Parathyroid adenoma (tissue), 2 donors: Measurements from ENCODE around the gene SFXN1.
A peak's percentile ranks its signal among the peaks of the same experiment; 100 is the strongest.

Experiments used
- H2AFZ ChIP-seq: fragments of 300-600 bp; sonication (generic); one replicate; pipeline ENCODE4 v1.7.0; 2017; ENCODE audit warnings: antibody characterized with exemption, mild to moderate bottlenecking
- H3K27ac ChIP-seq: fragments of 300-600 bp; sonication (generic); one replicate; pipeline ENCODE4 v1.7.0; 2017
- H3K27me3 ChIP-seq: fragments of 300-600 bp; sonication (generic); one replicate; pipeline ENCODE4 v1.7.0; 2017; ENCODE audit warnings: low read length; ENCODE audit not compliant: control insufficient read depth, insufficient read depth
- H3K36me3 ChIP-seq: fragments of 300-600 bp; sonication (generic); one replicate; pipeline ENCODE4 v1.7.0; 2017; ENCODE audit warnings: low read length; ENCODE audit not compliant: control insufficient read depth, insufficient read depth
- H3K4me1 ChIP-seq: fragments of 300-600 bp; sonication (generic); one replicate; pipeline ENCODE4 v1.7.0; 2017; ENCODE audit warnings: control low read depth
- H3K4me2 ChIP-seq: fragments of 300-600 bp; sonication (generic); one replicate; pipeline ENCODE4 v1.7.0; 2017; ENCODE audit warnings: low read length
- H3K4me3 ChIP-seq: fragments of 300-600 bp; sonication (generic); one replicate; pipeline ENCODE4 v1.7.0; 2017; ENCODE audit warnings: low read depth, low read length
- H3K79me2 ChIP-seq: fragments of 300-600 bp; sonication (generic); one replicate; pipeline ENCODE4 v1.7.0; 2017; ENCODE audit warnings: control low read depth
- H3K9ac ChIP-seq: fragments of 300-600 bp; sonication (generic); one replicate; pipeline ENCODE4 v1.7.0; 2017; ENCODE audit warnings: mild to moderate bottlenecking
- H3K9me3 ChIP-seq: fragments of 300-600 bp; sonication (generic); one replicate; pipeline ENCODE4 v1.7.0; 2017; ENCODE audit warnings: low read length; ENCODE audit not compliant: control insufficient read depth
- CTCF ChIP-seq: fragments of 300-600 bp; sonication (generic); IDR thresholded peaks from one replicate; pipeline ENCODE4 v1.7.0; 2017; ENCODE audit warnings: antibody characterized with exemption, mild to moderate bottlenecking
- donor health status: primary hyperparathyroidism.

SFXN1 gene

GRCh38 chr5:175472378-175472777 is 6.0 kb upstream of the SFXN1 start:
- H3K79me2 ChIP-seq = no peaks in the 10 kb centered on the region
- H3K36me3 ChIP-seq = no peaks in the 10 kb centered on the region
- H3K27ac ChIP-seq = no peak overlapping the region
- H3K9me3 ChIP-seq = no peaks in the 10 kb centered on the region
- H3K9ac ChIP-seq = no peak overlapping the region
- H3K4me1 ChIP-seq = no peaks in the 10 kb centered on the region
- no peak overlapping the region for H3K4me2 ChIP-seq
- H3K27me3 ChIP-seq = no peaks in the 10 kb centered on the region
- no peak overlapping the region for H3K4me3 ChIP-seq
- TF ChIP-seq CTCF = no peak
- no peak overlapping the region for H2AFZ ChIP-seq

- no peaks in the 10 kb centered on the region for H3K36me3 ChIP-seq
- H3K27me3 ChIP-seq = no peaks in the 10 kb centered on the region
- H3K9me3 ChIP-seq = no peaks in the 10 kb centered on the region
- H2AFZ ChIP-seq = no peak overlapping the region
- no peak overlapping the region for H3K4me2 ChIP-seq
- H3K79me2 ChIP-seq = peaks cover 14% of the 10 kb centered on the region
- TF ChIP-seq CTCF = no peak
- H3K27ac ChIP-seq = no peak overlapping the region
- no peak overlapping the region for H3K4me3 ChIP-seq
- no peak overlapping the region for H3K9ac ChIP-seq
- peaks cover 6% of the 10 kb centered on the region for H3K4me1 ChIP-seq
Observed at GRCh38 chr5:175475248-175475647, 3.1 kb upstream of the SFXN1 start.

- no peak overlapping the region for H3K4me2 ChIP-seq
- no peaks in the 10 kb centered on the region for H3K27me3 ChIP-seq
- H3K27ac ChIP-seq = no peak overlapping the region
- no peak overlapping the region for H3K4me3 ChIP-seq
- peaks cover 6% of the 10 kb centered on the region for H3K4me1 ChIP-seq
- H3K9ac ChIP-seq = no peak overlapping the region
- H3K9me3 ChIP-seq = no peaks in the 10 kb centered on the region
- TF ChIP-seq CTCF = no peak
- H3K79me2 ChIP-seq = peaks cover 33% of the 10 kb centered on the region
- H2AFZ ChIP-seq = no peak overlapping the region
- no peaks in the 10 kb centered on the region for H3K36me3 ChIP-seq
Observed at GRCh38 chr5:175477440-175477839, 920 bp upstream of the SFXN1 start.

GRCh38 chr5:175478008-175478383 is 364 bp upstream of the SFXN1 start:
- Histone ChIP-seq H3K36me3 (no peaks in the 10 kb centered on the region), H3K4me1 (peaks cover 6% of the 10 kb centered on the region), H3K79me2 (peaks cover 37% of the 10 kb centered on the region), H3K27me3 (no peaks in the 10 kb centered on the region), H3K4me3 (peak overlapping the region; percentile 70), H3K9ac (no peak overlapping the region), H3K4me2 (peak overlapping the region; percentile 72), H2AFZ (peak overlapping the region; percentile 72), H3K9me3 (no peaks in the 10 kb centered on the region), H3K27ac (no peak overlapping the region)
- no peak for TF ChIP-seq CTCF

GRCh38 chr5:175479125-175479881 is 943 bp downstream of the SFXN1 start:
- peaks cover 45% of the 10 kb centered on the region for H3K79me2 ChIP-seq
- peak overlapping the region; percentile 70 for H3K4me3 ChIP-seq
- H3K36me3 ChIP-seq = no peaks in the 10 kb centered on the region
- H3K9me3 ChIP-seq = no peaks in the 10 kb centered on the region
- H3K27me3 ChIP-seq = no peaks in the 10 kb centered on the region
- H2AFZ ChIP-seq = peak overlapping the region; percentile 72
- TF ChIP-seq CTCF = no peak
- H3K4me1 ChIP-seq = peaks cover 6% of the 10 kb centered on the region
- H3K27ac ChIP-seq = peak overlapping the region; percentile 48
- H3K9ac ChIP-seq = peak overlapping the region; percentile 22
- peak overlapping the region; percentile 72 for H3K4me2 ChIP-seq
